ENCODE measurements around the gene NUDT1. TPM values are rescaled to one million over a fixed set of nuclear protein-coding genes. Genes with fewer than 3 reads are reported as not detected.

Gene NUDT1
- total RNA-seq, 2 experiments from 2014 or later, result 77.4 to 104 TPM

DNA sequence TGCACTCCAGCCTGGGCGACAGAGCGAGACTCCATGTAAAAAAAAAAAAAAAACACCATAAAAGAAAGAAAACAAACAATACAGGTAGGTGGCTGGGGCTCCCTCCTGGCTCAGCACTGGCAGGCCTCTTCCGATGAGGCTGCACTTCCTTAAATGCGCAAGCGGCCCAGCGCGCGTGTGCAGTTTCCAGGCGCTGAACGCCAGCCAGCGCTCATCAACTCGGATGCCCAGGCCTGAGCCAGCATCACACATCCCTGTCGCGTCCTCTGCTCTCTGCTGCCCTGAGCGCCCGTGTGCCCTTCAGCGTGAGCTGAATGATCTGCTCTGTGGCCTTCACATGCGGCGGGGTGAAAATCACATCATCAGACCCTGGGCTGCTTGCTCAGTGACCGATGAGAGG is 31.8 kb downstream of the NUDT1 start:
- ChIA-PET CTCF (interaction anchor here (0.7 kb wide), 1 partner anchor 119 kb away, joined by 3 read pairs; no protein-coding TSS in a partner anchor), POLR2A (no interaction called here)
- no peaks in the 10 kb centered on the region for H3K4me1 Mint-ChIP-seq
- no peak overlapping the region for H3K4me3 Mint-ChIP-seq
- no peaks in the 10 kb centered on the region for H3K27me3 Mint-ChIP-seq
- H3K9me3 Mint-ChIP-seq, result no peaks in the 10 kb centered on the region
- peaks cover 2% of the 10 kb centered on the region for H3K36me3 Mint-ChIP-seq (ENCODE audit: low read depth)
- no peak for DNase-seq
- H3K27ac Mint-ChIP-seq, result no peak overlapping the region

- Mint-ChIP-seq H3K27me3 (no peaks in the 10 kb centered on the region), H3K4me3 (no peak overlapping the region), H3K27ac (no peak overlapping the region), H3K4me1 (peaks cover under 1% of the 10 kb centered on the region), H3K36me3 (ENCODE audit: low read depth) (no peaks in the 10 kb centered on the region), H3K9me3 (no peaks in the 10 kb centered on the region)
- POLR2A ChIA-PET, result no interaction called here
- CTCF ChIA-PET, result no interaction called here
- no peak for DNase-seq
Observed at GRCh38 chr7:2274666-2275065, 32.6 kb downstream of the NUDT1 start.

- Mint-ChIP-seq H3K27ac (no peak overlapping the region), H3K4me3 (no peak overlapping the region), H3K4me1 (peaks cover 4% of the 10 kb centered on the region), H3K9me3 (no peaks in the 10 kb centered on the region), H3K36me3 (ENCODE audit: low read depth) (no peaks in the 10 kb centered on the region), H3K27me3 (no peaks in the 10 kb centered on the region)
- DNase-seq, result no peak
- POLR2A ChIA-PET, result no interaction called here
- CTCF ChIA-PET, result interaction anchor here (1.8 kb wide), 1 partner anchor 11 kb away, joined by 5 read pairs; no protein-coding TSS in a partner anchor
Observed at GRCh38 chr7:2275101-2275500, 33.1 kb downstream of the NUDT1 start.

DNA sequence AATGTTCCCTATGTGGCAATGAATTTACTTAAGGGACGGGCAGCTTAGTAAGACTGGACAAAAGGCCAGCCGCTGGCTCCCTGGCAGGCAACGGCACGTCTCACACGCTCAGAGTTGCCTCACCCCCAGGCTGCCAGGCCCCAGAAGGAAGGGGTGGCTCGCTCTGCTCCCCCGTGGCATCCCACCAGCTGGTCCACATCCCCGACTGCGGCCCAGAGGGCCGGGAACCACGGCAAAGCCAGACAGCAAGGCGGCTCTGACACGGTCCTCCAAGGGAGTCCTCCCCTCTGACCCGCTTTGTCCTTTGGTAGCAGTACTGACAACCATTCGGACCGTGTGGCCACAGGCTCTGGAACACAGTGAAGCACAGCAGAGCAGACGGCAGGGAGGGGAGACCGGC is 34.1 kb downstream of the NUDT1 start:
- ChIA-PET CTCF (interaction anchor here (0.9 to 1.8 kb wide), 2 partner anchors 10 kb away, joined by 3 to 5 read pairs; no protein-coding TSS in a partner anchor), POLR2A (no interaction called here)
- Mint-ChIP-seq H3K27me3 (no peaks in the 10 kb centered on the region), H3K27ac (no peak overlapping the region), H3K4me1 (peaks cover 5% of the 10 kb centered on the region), H3K36me3 (ENCODE audit: low read depth) (no peaks in the 10 kb centered on the region), H3K4me3 (no peak overlapping the region), H3K9me3 (no peaks in the 10 kb centered on the region)
- DNase-seq, result no peak

GRCh38 chr7:2278026-2278425 is 36.0 kb downstream of the NUDT1 start:
- ChIA-PET CTCF (no interaction called here), POLR2A (no interaction called here)
- no peaks in the 10 kb centered on the region for H3K27me3 Mint-ChIP-seq
- no peak overlapping the region for H3K4me3 Mint-ChIP-seq
- H3K36me3 Mint-ChIP-seq (ENCODE audit: low read depth), result no peaks in the 10 kb centered on the region
- H3K9me3 Mint-ChIP-seq, result no peaks in the 10 kb centered on the region
- no peak for DNase-seq
- H3K27ac Mint-ChIP-seq, result no peak overlapping the region
- H3K4me1 Mint-ChIP-seq, result peaks cover 5% of the 10 kb centered on the region

DNA sequence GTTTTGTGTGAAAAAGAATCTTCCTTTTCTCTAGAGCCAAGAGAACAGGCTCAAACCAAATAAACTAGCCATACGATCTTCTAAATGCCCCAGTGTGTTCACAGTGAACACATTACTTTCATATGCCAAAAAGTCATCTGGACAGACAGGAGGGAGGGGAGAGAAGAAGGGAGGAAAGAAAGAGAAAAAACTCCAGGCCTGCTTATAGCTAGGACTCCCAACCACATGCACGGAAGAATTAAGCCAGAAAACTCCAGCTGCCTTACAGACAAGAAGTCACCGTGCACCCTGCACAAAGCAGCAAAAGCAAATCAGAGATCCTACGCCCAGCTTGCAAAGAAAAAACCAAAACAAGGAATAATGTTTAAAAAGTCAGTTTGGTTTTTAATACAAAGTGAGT is 37.9 kb downstream of the NUDT1 start:
- CTCF ChIA-PET, result interaction anchor here (0.6 to 0.7 kb wide), 2 partner anchors 192 to 273 kb away, joined by 4 read pairs; no protein-coding TSS in a partner anchor
- H3K27ac Mint-ChIP-seq, result no peak overlapping the region
- H3K27me3 Mint-ChIP-seq, result no peaks in the 10 kb centered on the region

DNA sequence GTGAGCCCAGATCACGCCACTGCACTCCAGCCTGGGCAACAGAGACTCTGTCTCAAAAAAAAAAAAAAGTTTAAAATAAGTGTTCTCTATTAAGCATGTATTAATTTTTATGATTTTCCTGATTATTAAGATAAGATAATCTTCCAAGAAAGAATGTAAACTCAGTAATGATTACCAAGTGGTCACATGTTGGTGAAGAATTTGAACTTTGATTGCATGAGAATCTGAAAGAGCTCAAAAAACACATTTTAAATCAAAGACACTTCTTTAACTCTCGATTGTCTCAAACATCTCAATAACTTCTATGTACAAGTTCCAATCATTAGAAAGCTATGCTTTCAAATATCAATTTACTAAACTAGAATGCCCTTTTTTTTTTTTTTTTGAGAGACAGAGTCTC is 38.4 kb downstream of the NUDT1 start:
- H3K27me3 Mint-ChIP-seq, result no peaks in the 10 kb centered on the region
- H3K4me3 Mint-ChIP-seq, result no peak overlapping the region
- POLR2A ChIA-PET, result no interaction called here
- H3K9me3 Mint-ChIP-seq, result no peaks in the 10 kb centered on the region
- H3K27ac Mint-ChIP-seq, result no peak overlapping the region
- CTCF ChIA-PET, result interaction anchor here (0.6 to 1.5 kb wide), 4 partner anchors 11 to 273 kb away, joined by 3 to 4 read pairs (median 4); no protein-coding TSS in a partner anchor
- no peak for DNase-seq
- H3K36me3 Mint-ChIP-seq (ENCODE audit: low read depth), result no peaks in the 10 kb centered on the region
- H3K4me1 Mint-ChIP-seq, result peaks cover 5% of the 10 kb centered on the region

More for the DNA sequence above, 37.9 kb downstream of the NUDT1 start:
- no peak for DNase-seq
- Mint-ChIP-seq H3K36me3 (ENCODE audit: low read depth) (no peaks in the 10 kb centered on the region), H3K9me3 (no peaks in the 10 kb centered on the region), H3K4me3 (no peak overlapping the region), H3K4me1 (peaks cover 5% of the 10 kb centered on the region)
- POLR2A ChIA-PET, result no interaction called here

GRCh38 chr7:2281541-2281940 is 39.5 kb downstream of the NUDT1 start:
- Mint-ChIP-seq H3K36me3 (ENCODE audit: low read depth) (no peaks in the 10 kb centered on the region), H3K4me1 (peaks cover 5% of the 10 kb centered on the region), H3K9me3 (no peaks in the 10 kb centered on the region), H3K4me3 (no peak overlapping the region), H3K27ac (no peak overlapping the region), H3K27me3 (no peaks in the 10 kb centered on the region)
- DNase-seq, result no peak
- CTCF ChIA-PET, result interaction anchor here (1.5 kb wide), 1 partner anchor 10 kb away, joined by 4 read pairs; no protein-coding TSS in a partner anchor
- POLR2A ChIA-PET, result no interaction called here

GRCh38 chr7:2282185-2282751 is 40.2 kb downstream of the NUDT1 start:
- Mint-ChIP-seq H3K27me3 (no peaks in the 10 kb centered on the region), H3K9me3 (no peaks in the 10 kb centered on the region), H3K4me1 (peaks cover 5% of the 10 kb centered on the region), H3K36me3 (ENCODE audit: low read depth) (no peaks in the 10 kb centered on the region), H3K4me3 (no peak overlapping the region), H3K27ac (no peak overlapping the region)
- DNase-seq, result no peak
- ChIA-PET POLR2A (no interaction called here), CTCF (no interaction called here)

DNA sequence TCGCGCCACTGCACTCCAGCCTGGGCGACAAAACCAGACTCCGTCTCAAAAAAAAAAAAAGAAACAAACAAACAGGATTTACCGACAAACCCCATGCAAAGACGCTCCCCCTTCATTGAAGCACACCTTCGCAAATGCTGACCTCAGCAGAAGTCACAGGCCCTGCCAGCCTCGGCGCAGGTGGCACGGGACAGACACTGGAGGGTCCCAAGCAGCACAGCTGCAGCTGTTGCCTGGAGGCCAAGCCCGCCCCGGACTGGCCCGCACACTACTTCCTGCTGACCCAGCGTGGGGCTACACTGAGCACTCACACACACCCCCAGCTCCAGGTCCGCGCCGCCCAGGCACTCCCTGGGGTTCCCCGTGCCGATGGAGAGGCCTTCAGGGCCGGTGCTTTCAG is 41.0 kb downstream of the NUDT1 start:
- no peak overlapping the region for H3K27ac Mint-ChIP-seq
- H3K36me3 Mint-ChIP-seq (ENCODE audit: low read depth), result no peaks in the 10 kb centered on the region
- no peak overlapping the region for H3K4me3 Mint-ChIP-seq

GRCh38 chr7:2287745-2288144 is 45.7 kb downstream of the NUDT1 start:
- ChIA-PET POLR2A (no interaction called here), CTCF (no interaction called here)
- Mint-ChIP-seq H3K4me3 (no peak overlapping the region), H3K36me3 (ENCODE audit: low read depth) (no peaks in the 10 kb centered on the region), H3K27me3 (no peaks in the 10 kb centered on the region), H3K27ac (no peak overlapping the region), H3K4me1 (no peaks in the 10 kb centered on the region), H3K9me3 (no peaks in the 10 kb centered on the region)
- DNase-seq, result no peak

More for the DNA sequence above, 41.0 kb downstream of the NUDT1 start:
- Mint-ChIP-seq H3K27me3 (no peaks in the 10 kb centered on the region), H3K9me3 (no peaks in the 10 kb centered on the region), H3K4me1 (peaks cover 5% of the 10 kb centered on the region)
- CTCF ChIA-PET, result no interaction called here
- POLR2A ChIA-PET, result no interaction called here
- DNase-seq, result no peak

DNA sequence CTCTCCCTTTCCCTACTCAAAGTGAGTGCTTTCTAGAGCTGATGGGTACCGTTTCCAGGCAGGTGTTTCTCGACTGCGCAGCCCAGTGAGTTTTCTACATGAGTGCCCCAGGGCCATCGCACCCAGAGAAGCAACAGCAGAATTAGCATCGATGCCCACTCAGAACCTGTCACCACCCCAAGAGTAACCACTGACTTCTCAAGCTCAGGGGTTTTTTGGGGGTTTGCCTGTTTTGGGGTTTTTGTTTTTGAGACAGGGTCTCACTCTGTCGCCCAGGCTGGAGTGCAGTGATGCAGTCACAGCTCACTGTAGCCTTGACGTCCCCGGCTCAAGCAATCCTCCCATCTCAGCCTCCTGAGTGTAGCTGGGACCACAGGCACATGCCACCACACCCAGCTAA is 46.5 kb downstream of the NUDT1 start:
- Mint-ChIP-seq H3K9me3 (no peaks in the 10 kb centered on the region), H3K36me3 (ENCODE audit: low read depth) (no peaks in the 10 kb centered on the region), H3K4me3 (no peak overlapping the region), H3K4me1 (no peaks in the 10 kb centered on the region), H3K27ac (no peak overlapping the region), H3K27me3 (no peaks in the 10 kb centered on the region)
- CTCF ChIA-PET, result no interaction called here
- POLR2A ChIA-PET, result no interaction called here
- DNase-seq, result no peak

DNA sequence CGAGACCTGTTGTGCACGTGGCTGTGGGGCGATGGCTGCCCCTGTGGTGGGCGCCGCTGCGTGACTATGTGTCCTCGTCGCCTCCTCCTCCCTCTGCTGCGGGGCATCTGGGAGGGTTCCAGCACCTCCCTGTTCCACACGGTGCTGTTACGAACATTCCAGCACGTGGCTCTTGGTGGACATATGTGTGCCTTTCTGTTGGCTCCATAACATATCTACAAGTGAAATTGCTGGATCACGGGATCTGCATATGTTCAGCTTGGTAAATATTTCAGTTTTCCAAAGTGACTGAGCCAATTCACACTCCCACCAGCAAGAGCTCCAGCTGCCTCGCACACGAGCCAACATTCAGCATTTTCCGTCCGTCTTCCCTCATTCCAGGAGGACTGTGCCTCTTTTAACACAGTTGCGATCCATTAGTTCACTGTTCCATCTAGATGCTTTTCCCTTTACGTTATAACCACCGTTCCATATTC is 47.1 kb downstream of the NUDT1 start:
- no peak overlapping the region for H3K4me3 Mint-ChIP-seq
- ChIA-PET CTCF (no interaction called here), POLR2A (interaction anchor here (0.7 kb wide), 1 partner anchor 117 kb away, joined by 3 read pairs; no protein-coding TSS in a partner anchor)
- H3K27ac Mint-ChIP-seq, result no peak overlapping the region
- DNase-seq, result no peak
- no peaks in the 10 kb centered on the region for H3K9me3 Mint-ChIP-seq
- no peaks in the 10 kb centered on the region for H3K4me1 Mint-ChIP-seq
- H3K36me3 Mint-ChIP-seq (ENCODE audit: low read depth), result no peaks in the 10 kb centered on the region
- no peaks in the 10 kb centered on the region for H3K27me3 Mint-ChIP-seq

- POLR2A ChIA-PET, result interaction anchor here (0.7 kb wide), 1 partner anchor 116 kb away, joined by 3 read pairs; no protein-coding TSS in a partner anchor
- no peaks in the 10 kb centered on the region for H3K9me3 Mint-ChIP-seq
- no peak for DNase-seq
- CTCF ChIA-PET, result no interaction called here
- H3K4me3 Mint-ChIP-seq, result no peak overlapping the region
- no peaks in the 10 kb centered on the region for H3K27me3 Mint-ChIP-seq
- H3K4me1 Mint-ChIP-seq, result no peaks in the 10 kb centered on the region
- H3K27ac Mint-ChIP-seq, result no peak overlapping the region
- H3K36me3 Mint-ChIP-seq (ENCODE audit: low read depth), result no peaks in the 10 kb centered on the region
Observed at GRCh38 chr7:2289621-2290020, 47.6 kb downstream of the NUDT1 start.

All from activated CD4-positive, alpha-beta T cell treated with anti-CD3 and anti-CD28 coated beads, Interleukin-2, amount 10 ng/mL, durations not matched to agents 7 days and 5 days (primary cell).